HG02610 (cell line): Measurements from ENCODE around the gene FKTN.

Source experiments
- ATAC-seq: cut with Tn5 transposase; IDR thresholded peaks from one replicate; pipeline ENCODE4 v1.9.1; 2021; ENCODE audit warnings: mild to moderate bottlenecking, moderate library complexity; ENCODE audit not compliant: unreplicated experiment

The FKTN gene

DNA sequence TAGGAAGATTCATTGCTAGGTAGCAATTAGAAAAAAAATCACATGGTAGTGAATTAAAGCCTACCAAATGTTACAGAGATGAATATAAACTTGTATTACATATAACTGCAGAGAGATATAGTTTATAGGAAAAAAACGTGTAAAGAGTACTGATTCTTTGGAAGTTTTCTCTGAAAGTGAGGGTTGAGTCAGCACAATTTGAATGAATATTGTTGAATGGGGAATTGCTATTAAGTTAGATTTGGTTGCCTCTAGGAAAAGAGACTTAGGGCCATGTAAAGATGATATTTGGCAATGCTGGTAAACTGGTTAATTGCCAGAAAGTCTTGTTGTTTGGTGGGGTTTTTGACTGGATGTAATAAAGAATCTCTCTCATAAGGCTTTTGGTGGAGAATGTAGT lies 67.2 kb downstream of the FKTN start:
- no peak for ATAC-seq

- ATAC-seq = no peak
Measured at GRCh38 chr9:105632807-105633206, 74.9 kb downstream of the FKTN start.

- ATAC-seq = no peak
Measured at GRCh38 chr9:105633411-105633810, 75.5 kb downstream of the FKTN start.

- no peak for ATAC-seq
Measured at GRCh38 chr9:105636331-105636730, 78.4 kb downstream of the FKTN start.

GRCh38 chr9:105637787-105638395 lies 80.0 kb downstream of the FKTN start:
- no peak for ATAC-seq

GRCh38 chr9:105639936-105640335 lies 82.0 kb downstream of the FKTN start:
- ATAC-seq = no peak

GRCh38 chr9:105643795-105644194 lies 85.9 kb downstream of the FKTN start:
- ATAC-seq = no peak

- no peak for ATAC-seq
Measured at GRCh38 chr9:105646879-105647594, 89.1 kb downstream of the FKTN start.

DNA sequence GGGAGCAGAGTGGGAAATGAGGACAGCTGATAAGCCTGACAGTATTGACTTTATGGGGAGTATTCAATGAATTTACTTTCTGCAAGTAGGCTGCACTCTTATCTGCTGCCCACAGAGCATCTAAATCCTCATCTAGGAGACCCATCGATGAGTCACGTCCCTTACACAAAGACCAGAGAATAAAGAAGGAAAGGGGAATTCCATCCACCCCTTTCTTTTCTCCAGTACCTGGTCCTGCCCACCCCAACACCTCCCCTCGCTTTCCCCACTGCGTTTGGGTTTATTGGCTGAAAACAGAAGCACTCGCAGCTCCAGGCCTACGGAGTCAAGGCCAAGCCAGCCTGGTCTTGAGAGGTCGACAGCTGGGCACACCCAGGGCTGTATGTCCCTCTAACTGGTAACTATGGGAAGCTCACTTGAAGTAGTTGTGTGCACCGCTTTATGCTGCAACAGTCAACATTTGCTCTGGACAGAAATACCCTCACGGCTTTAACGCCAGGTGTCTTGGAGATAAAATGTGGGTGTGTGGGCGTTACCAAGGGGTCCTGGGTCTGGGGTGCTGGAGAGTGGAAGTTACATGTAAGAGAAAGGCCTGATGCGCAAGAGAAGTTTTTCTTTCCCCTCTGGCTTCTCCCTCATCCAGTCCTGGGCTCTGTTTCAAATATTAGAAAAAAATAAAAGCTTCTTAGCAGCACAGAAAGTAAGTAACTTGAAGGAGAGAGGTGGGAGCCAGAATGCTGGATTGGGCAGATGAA lies 89.8 kb downstream of the FKTN start:
- ATAC-seq = no peak

DNA sequence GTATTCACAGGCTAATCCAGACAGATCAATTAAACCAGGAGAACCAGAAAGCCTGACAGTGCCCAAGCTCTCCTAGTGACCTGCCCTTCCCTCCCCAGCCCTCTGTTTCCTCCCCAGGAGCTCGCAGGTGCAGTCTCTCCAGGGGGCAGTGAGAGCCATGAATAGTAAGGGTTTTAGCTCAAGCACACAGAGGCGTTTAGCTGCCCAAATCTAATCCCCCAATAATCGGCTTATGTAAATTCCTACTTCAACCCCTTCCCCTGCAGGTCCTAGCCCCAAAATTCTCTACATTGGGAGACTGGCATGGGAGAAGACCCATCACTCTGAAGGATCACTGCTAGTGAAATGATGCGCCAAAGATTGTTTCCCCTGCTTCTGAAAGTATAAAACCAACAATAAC lies 93.9 kb downstream of the FKTN start:
- ATAC-seq = no peak

DNA sequence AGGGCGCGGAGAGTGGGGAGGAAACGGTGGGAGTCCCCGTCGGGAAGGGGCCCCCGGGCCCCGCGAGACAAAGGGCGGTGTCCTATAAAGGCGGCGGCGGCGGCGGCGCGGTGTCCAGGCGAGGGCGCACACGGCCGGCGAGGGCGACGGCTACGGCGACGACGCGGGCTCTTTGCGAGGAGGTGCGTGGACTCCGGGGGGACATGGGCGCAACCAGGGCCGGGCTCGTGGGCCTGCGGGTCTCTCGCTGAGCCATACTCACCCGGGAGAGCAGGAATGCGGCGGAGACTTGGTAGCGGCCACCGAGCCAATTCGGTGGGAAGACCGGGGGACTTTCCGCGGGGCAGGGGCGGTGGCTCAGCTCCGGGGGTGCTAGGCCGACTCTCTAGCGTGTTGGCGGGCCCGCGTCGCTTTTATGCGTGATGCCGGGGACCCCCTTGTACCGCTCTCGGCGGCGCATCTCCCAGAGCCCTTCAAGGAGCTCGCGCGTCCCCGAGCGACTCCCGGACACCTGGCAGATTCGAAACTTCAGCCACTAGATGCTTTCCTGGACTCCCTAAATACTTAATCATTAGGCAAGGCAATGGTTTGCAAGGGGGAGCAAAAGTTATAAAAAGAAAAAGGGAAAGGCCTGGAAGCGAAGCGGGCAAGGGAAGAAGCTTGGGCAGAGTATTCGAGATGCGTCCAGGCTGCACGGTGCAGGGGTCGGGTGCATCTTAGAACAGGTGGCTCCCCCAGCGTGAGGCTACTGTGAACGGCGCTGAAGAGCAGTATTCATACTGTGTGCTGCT lies 98.4 kb downstream of the FKTN start:
- ATAC-seq = peak; percentile 65

DNA sequence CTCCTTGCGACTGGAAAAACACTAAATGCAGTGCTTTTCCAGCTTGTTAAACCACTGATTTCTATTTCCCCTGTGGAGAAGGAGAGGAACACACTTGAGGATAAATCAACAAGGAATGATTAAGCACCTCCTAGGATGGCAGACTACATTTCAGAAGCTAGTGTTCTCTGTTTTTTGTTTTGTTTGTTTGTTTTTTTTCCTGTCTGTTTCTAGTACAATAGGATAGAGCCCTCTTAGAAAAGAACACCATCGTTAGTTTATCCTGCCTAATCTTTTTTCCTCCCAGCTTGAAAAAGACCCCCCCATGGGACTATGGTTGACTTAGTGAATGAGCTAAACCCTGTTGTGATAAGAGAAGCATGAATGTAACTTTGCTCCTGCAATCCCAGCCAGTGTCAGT lies 100.4 kb downstream of the FKTN start:
- no peak for ATAC-seq

- ATAC-seq = no peak
Measured at GRCh38 chr9:105661011-105661410, 103.1 kb downstream of the FKTN start.

DNA sequence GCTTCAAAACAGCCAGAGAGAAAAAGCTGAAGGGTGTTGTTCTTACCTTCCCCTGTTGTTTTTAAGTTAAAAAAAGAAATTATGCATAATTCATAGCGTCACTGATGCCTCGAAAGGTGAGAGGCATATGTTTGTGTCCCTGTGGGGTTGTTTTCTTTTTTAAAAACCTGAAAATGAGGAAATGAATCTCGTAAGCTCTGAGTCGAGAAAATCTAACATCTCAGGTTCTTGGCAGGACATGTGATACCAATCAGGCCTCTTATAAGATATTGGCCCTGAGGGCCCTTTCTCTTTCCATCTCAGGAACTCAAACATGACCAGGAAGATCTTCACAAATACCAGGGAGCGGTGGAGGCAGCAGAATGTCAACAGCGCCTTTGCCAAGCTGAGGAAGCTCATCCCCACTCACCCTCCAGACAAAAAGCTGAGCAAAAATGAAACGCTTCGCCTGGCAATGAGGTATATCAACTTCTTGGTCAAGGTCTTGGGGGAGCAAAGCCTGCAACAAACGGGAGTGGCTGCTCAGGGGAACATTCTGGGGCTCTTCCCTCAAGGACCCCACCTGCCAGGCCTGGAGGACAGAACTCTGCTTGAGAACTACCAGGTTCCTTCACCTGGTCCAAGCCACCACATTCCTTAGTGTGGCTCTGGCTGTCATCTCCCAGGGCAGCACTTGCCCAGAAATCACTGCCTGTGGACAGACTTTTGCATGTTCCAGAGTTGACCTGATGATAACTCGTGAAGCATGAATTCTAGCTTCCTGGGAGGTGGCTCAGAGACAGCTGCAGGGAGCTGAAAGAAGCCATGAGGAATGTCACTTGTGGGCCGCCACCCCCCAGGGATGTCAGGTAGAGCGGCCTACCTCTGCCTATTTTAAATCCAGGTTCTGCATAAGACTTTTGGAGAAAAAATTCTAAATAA lies 104.5 kb downstream of the FKTN start, which contains the start of gene TAL2:
TAL2 (plus strand) TSS at position 274 of the 921 bp plus-strand sequence; CDS start at position 314, 40 bp downstream.
- peak; percentile 71 for ATAC-seq

GRCh38 chr9:105663914-105664313 lies 106.0 kb downstream of the FKTN start:
- no peak for ATAC-seq

GRCh38 chr9:105667867-105668266 lies 109.9 kb downstream of the FKTN start:
- ATAC-seq = no peak

- ATAC-seq = peak; percentile 52
Measured at GRCh38 chr9:105670315-105670714, 112.4 kb downstream of the FKTN start.

GRCh38 chr9:105670775-105671174 lies 112.8 kb downstream of the FKTN start:
- ATAC-seq = no peak

DNA sequence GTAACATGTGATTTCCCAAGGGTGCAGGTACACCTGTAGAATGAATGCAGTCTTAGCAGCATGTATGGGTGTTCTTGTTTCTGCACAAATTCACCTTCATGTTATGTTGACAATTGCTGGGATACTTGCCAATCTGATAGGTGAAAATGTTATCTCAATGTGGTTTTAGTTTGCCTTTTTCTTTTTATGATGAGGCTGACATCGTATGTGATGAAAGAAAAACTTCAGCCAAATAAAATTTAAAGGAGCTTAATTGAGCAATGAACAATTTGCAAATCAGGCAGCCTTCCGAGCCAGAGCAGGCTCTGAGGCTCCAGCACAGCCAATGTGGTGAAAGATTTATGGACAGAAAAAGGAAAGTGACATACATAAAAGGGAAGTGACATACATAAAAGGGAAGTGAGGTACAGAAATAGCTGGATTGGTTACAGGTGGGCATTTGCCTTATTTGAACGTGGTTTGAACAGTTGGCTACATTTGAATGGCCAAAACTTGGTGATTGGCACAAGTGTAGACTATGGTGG lies 114.8 kb downstream of the FKTN start:
- ATAC-seq = no peak
